GM12874 (cell line): ENCODE data around the gene ARL6IP5.

ENCODE experiments used
- TF ChIP-seq, protein P1 (sequence below): IDR thresholded peaks from 2 replicates; pipeline ENCODE4 v1.5.1; 2011; ENCODE audit warnings: low read depth, mild to moderate bottlenecking, control low read depth, low read length, moderate library complexity; ENCODE audit not compliant: insufficient read depth

ARL6IP5 gene

DNA sequence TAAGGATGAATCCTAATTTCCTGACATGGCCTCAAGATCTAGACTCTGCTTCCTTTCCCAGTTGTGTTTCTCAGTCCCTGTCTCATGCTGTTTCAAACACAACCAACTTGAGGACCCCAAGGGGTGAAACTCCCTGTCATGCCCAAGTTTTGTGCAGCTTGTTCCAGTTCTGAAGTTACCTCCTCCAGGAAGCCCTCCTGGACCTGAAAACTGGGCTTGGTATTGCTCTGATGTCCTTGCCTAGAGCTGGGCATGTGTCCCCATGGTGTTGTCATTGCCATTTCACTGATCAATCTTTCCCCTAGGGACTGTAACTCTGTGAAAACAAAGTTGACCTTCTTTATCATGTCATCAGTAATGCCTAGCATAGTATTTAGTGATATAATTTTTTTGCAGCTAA lies 43.8 kb downstream of the ARL6IP5 start:
- TF ChIP-seq, protein P1, sequence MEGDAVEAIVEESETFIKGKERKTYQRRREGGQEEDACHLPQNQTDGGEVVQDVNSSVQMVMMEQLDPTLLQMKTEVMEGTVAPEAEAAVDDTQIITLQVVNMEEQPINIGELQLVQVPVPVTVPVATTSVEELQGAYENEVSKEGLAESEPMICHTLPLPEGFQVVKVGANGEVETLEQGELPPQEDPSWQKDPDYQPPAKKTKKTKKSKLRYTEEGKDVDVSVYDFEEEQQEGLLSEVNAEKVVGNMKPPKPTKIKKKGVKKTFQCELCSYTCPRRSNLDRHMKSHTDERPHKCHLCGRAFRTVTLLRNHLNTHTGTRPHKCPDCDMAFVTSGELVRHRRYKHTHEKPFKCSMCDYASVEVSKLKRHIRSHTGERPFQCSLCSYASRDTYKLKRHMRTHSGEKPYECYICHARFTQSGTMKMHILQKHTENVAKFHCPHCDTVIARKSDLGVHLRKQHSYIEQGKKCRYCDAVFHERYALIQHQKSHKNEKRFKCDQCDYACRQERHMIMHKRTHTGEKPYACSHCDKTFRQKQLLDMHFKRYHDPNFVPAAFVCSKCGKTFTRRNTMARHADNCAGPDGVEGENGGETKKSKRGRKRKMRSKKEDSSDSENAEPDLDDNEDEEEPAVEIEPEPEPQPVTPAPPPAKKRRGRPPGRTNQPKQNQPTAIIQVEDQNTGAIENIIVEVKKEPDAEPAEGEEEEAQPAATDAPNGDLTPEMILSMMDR: no peak

DNA sequence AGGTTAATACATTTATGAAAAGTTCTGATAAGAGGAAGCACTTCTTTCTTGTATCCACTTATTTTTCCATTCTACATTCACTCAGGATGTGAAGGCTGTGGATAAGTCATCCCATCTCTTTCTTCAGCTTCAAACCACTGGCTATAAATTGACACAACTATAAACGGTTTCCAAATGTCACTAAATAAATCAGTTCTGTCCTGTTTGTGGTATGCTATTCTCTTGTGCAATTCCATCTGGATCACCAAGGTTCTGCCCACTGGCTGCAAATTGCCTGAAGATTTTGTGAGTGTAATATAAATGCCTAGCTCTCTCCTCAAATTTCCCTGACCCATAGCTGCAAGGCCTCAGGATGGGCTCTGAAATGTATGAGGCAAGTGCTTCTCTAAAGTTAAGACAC lies 44.8 kb downstream of the ARL6IP5 start:
- TF ChIP-seq, protein P1: no peak

DNA sequence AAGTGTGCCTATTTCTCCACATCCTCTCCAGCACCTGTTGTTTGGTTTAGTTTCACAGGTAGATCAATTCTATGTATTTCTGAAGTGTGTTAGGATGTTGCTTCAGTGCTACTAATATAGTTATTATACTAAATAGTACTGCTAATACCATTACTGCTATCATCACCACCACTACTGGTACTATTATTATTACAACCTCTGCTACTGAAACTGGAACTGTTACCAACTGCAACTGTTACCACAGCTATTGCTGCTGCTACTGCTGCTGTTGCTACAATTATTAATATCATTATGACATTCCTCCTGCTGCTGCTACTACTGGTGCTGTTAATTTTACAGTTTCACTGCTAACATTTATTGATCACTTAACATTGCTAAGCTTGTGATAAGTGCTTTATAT lies 46.0 kb downstream of the ARL6IP5 start:
- TF ChIP-seq, protein P1: no peak

DNA sequence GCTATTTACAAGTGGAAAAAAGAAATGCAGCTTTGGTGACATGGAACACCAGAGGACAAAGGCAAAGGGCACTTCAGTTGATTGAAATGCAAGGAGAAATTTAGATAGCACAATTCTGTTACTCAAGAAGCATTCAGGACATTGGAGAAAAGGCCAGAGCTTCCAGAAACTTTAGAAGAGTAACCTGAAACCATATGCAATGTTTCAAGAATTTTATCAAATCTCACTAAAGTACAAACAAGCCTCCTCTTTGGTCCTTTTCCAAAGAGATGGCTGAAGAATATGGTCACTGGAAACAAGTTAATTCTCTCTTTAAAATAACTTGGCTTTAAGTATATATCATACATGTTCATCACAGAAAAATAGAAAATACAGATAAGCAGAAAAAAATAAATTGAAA lies 52.3 kb downstream of the ARL6IP5 start:
- TF ChIP-seq, protein P1: no peak

DNA sequence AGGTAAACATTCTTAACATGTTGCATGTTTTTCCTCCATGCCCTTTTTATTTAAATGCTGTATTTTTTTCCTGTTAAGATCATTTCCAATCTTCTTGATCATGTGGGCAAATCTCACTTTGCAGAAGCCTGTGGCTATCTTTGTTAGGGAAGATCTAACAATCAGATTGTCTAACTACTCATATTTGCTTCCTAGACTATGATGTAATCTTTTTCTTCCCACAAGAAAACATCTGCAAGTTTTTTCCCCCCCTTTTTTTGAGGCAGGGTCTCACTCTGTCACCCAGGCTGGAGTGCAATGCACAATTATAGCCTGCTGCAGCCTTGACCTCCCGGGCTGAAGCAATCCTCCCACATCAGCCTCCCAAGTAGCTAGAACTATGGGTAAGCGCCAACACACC lies 52.7 kb downstream of the ARL6IP5 start:
- TF ChIP-seq, protein P1: no peak

DNA sequence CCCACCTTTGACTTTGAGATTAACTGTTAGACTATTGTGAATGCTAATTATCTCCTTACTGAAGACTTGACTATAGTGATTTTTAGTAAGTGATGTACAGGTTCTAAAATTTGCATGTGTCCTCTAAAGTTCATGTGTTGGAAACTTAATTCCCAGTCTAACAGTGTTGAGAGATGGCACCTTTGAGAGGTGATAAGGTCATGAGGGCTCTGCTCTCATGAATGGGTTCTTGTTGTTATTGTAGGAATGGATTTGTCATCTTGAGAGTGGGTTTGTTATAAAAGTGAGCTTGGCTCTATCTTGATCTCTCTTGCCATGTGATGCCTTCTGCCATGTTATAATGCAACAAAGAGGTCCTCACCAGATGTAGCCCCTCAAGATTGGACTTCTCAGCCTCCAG lies 56.6 kb downstream of the ARL6IP5 start:
- TF ChIP-seq, protein P1: no peak

DNA sequence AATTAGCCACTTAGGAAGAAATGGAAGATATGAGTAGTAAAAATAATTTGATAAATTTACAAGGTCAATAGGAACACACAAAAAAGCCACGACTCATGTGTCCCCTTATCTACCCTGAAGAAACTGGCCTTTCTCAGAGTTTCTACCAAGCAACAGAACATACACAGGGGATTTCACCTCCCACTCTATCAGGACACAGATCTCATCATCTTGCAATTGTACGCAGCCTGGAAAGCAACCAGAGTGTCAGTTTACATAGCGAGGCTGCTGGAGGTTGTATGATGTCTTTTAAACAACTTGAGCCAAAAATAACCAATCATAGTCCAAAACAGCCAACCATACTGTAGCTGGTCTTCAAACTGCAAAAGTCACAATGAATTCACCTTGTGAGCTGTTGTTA lies 57.4 kb downstream of the ARL6IP5 start:
- TF ChIP-seq, protein P1: no peak
